Measurements from ENCODE around the gene THSD4.
"Not testable (repeated sequence)": the region's sequence is repeated elsewhere in the genome, so short reads cannot be mapped to it uniquely, and the experiment has no call there.

The THSD4 gene

GRCh38 chr15:71160976-71161375 is 45.7 kb downstream of the THSD4 start:
- no peak for DNase-seq (ENCODE audit: low read depth)
- TF ChIP-seq CTCF (conservative IDR thresholded peaks at IDR 0.05; ENCODE audit: control insufficient read depth, insufficient read depth, low read depth, low read length), result no peak
- no peak overlapping the region for H3K4me3 ChIP-seq (ENCODE audit: control insufficient read depth, low read depth, low read length)

GRCh38 chr15:71162309-71162708 is 47.0 kb downstream of the THSD4 start:
- H3K4me3 ChIP-seq (ENCODE audit: control insufficient read depth, low read depth, low read length), result no peak overlapping the region
- TF ChIP-seq CTCF (conservative IDR thresholded peaks at IDR 0.05; ENCODE audit: control insufficient read depth, insufficient read depth, low read depth, low read length), result no peak
- DNase-seq (ENCODE audit: low read depth), result no peak

GRCh38 chr15:71164606-71165005 is 49.3 kb downstream of the THSD4 start:
- not testable (repeated sequence) for DNase-seq (ENCODE audit: low read depth); H3K4me3 ChIP-seq (ENCODE audit: control insufficient read depth, low read depth, low read length)

- no peak for DNase-seq (ENCODE audit: low read depth)
- H3K4me3 ChIP-seq (ENCODE audit: control insufficient read depth, low read depth, low read length), result no peak overlapping the region
- TF ChIP-seq CTCF (conservative IDR thresholded peaks at IDR 0.05; ENCODE audit: control insufficient read depth, insufficient read depth, low read depth, low read length), result no peak
These were observed 52.3 kb downstream of the THSD4 start for GRCh38 chr15:71167445-71168165.

GRCh38 chr15:71168166-71168834 is 53.0 kb downstream of the THSD4 start:
- no peak for DNase-seq (ENCODE audit: low read depth)
- H3K4me3 ChIP-seq (ENCODE audit: control insufficient read depth, low read depth, low read length), result no peak overlapping the region
- no peak for TF ChIP-seq CTCF (conservative IDR thresholded peaks at IDR 0.05; ENCODE audit: control insufficient read depth, insufficient read depth, low read depth, low read length)

GRCh38 chr15:71170163-71170562 is 54.9 kb downstream of the THSD4 start:
- no peak overlapping the region for H3K4me3 ChIP-seq (ENCODE audit: control insufficient read depth, low read depth, low read length)
- no peak for DNase-seq (ENCODE audit: low read depth)
- TF ChIP-seq CTCF (conservative IDR thresholded peaks at IDR 0.05; ENCODE audit: control insufficient read depth, insufficient read depth, low read depth, low read length), result no peak

- no peak for TF ChIP-seq CTCF (conservative IDR thresholded peaks at IDR 0.05; ENCODE audit: control insufficient read depth, insufficient read depth, low read depth, low read length)
- no peak for DNase-seq (ENCODE audit: low read depth)
- H3K4me3 ChIP-seq (ENCODE audit: control insufficient read depth, low read depth, low read length), result no peak overlapping the region
These were observed 55.9 kb downstream of the THSD4 start for GRCh38 chr15:71171195-71171594.

GRCh38 chr15:71174360-71174759 is 59.1 kb downstream of the THSD4 start:
- not testable (repeated sequence) for H3K4me3 ChIP-seq (ENCODE audit: control insufficient read depth, low read depth, low read length); DNase-seq (ENCODE audit: low read depth)
